ENCODE data around the gene DAPP1.
"Not testable (repeated sequence)": the region's sequence is repeated elsewhere in the genome, so short reads cannot be mapped to it uniquely, and the experiment has no call there.

The DAPP1 gene, protein sequence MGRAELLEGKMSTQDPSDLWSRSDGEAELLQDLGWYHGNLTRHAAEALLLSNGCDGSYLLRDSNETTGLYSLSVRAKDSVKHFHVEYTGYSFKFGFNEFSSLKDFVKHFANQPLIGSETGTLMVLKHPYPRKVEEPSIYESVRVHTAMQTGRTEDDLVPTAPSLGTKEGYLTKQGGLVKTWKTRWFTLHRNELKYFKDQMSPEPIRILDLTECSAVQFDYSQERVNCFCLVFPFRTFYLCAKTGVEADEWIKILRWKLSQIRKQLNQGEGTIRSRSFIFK
- total RNA-seq, result 33.2 to 63.6 (median 46.6) reads per million in 3 experiments

DNA sequence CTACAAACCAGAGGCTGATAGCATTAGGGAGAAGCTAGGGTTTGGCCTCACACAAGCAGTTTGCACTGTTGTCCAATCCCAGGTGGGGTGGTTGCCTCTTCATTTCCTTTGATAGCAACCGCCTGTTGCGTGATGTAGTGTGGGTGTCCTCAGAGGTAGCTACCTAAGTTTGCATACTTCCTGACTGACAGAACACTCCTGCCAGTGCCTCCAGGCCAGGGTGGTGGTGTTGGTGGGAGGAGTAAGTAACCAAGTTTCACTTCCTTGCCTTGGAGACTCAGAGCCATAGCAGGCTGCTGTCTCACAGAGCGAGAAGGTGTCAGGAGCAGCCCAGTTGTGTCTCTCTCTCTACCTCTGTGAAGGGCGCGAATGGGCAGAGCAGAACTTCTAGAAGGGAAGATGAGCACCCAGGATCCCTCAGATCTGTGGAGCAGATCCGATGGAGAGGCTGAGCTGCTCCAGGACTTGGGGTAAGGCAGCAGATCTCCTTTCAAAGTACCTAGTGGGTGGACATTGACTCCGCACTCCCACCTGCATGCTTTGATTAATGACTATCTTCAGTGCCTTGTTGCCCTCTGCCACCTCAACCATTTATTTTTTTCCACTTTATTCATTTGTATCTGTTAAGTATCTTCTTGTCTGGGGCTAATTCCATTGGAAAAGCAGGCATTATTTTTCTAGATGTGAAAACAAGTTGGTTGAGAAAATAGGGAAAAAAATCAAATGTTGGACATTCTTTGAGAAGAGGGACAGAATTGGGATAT is at the start of gene DAPP1:
DAPP1 (plus strand) TSS at position 283 of the 764 bp plus-strand sequence; CDS start at position 370, 87 bp downstream.
- peak; percentile 89 for DNase-seq

DNA sequence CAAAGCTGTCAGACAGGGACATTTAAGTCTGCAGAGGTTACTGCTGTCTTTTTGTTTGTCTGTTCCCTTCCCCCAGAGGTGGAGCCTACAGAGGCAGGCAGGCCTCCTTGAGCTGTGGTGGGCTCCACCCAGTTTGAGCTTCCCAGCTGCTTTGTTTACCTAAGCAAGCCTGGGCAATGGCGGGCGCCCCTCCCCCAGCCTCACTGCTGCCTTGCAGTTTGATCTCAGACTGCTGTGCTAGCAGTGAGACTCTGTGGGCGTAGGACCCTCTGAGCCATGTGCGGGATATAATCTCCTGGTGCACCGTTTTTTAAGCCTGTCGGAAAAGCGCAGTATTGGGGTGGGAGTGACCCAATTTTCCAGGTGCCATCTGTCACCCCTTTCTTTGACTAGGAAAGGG is 45.8 kb upstream of the DAPP1 start:
- not testable (repeated sequence) for DNase-seq

DNA sequence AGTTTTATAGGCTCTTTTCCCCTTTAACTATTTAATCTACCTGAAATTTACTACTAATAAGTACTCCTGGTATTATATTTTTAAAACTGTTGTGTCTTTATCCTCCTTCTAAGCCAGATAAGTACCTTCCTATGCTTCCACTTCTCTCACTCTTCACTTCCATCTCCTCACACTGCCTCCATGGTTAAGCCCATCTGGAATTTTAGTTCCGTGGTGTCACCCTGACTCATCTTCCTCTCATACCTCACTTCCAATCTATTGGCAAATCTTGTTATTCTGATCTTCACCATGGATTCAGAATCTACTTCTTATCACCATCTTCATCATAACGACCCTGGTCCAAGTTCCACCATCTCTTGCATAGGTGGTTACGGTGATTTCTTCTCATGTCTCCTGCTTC is 32.7 kb upstream of the DAPP1 start:
- DNase-seq, result no peak

DNA sequence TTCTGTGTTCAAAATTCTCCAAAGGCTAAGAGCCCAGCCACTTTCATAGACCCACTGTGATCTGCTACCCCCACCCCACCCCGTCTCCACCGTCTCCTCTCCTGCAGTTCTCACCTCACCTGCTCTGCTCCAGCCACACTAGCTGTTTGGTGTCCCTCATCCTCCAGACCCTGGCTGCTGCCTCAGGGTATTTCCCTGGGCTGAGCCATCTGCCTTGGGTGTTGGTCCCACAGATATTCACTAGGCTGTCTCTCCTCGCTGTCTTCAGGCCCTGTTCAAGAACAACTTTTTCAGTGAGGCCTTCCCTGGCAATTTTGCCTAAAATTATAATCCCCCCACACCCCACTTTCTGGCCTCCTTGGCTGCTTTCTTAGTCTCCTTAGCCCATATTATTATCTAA is 31.8 kb upstream of the DAPP1 start:
- DNase-seq, result no peak

DNA sequence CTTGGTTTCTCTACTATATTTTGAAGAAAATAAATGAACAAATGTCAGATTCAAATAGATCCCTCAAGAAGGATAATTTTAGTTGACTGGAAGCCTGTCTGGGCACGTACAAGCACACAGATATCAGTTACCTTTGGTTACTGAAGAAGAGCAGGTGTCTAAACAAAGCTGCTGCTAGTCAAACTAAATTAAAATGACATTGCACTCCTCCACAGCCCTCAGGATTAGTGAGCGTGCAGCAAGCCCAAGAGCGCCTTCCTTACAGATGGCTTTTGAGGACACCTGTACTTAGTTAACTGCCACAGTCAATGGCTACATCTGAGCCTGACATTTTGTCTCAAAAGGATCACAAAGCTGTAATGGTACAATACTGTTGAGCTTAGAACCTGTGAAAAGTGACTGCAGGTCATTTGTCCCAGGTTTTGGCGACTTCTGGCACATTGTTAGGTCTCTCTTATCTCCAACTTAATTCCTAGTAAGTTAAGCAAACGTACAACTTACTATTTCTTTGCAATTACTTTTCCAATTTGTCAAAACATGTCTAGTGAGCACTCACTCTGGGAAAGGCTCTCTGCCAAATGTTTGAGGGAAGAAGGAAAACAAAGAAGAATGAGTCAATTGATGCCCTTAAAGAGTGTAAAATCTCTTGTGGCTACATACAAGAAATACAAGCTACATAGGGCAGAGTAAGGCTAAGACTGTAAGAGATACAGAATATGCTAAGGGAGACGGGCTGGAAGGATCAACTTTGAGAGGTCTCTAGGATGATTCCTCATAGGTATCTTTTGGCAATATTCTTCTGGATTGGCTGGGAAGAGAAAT is 25.6 kb upstream of the DAPP1 start:
- DNase-seq, result no peak

DNA sequence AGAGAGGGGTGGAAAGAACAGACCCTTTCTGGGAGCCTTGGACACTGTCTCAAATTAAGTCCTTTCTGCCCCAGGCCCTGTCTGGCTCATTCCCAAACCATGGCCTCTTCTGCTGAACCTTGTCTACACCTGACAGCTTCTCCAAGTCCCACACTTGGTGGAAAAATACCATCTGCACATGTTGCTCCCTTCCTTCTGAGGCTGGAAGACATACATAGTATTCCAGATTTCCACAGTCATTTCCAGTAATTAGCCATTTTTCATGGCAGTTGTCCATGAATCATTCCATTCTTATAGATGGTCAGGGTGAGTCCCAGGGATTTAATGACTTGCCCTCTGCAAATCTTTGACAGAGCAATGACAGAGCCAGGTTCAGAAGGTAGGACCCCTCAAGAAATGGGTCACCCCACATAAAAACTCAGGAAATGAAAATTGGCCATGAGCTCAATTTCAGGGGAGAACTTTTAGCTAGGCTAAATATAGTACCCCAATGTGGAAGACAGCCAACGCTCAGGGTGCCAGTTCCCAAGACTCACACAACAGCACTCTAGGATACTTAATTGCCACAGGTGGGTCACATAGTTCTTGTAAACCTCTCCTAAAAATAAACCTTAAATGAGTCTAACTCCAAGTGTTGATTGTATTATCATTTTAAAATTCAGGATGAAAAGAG is 16.2 kb upstream of the DAPP1 start:
- DNase-seq, result no peak

DNA sequence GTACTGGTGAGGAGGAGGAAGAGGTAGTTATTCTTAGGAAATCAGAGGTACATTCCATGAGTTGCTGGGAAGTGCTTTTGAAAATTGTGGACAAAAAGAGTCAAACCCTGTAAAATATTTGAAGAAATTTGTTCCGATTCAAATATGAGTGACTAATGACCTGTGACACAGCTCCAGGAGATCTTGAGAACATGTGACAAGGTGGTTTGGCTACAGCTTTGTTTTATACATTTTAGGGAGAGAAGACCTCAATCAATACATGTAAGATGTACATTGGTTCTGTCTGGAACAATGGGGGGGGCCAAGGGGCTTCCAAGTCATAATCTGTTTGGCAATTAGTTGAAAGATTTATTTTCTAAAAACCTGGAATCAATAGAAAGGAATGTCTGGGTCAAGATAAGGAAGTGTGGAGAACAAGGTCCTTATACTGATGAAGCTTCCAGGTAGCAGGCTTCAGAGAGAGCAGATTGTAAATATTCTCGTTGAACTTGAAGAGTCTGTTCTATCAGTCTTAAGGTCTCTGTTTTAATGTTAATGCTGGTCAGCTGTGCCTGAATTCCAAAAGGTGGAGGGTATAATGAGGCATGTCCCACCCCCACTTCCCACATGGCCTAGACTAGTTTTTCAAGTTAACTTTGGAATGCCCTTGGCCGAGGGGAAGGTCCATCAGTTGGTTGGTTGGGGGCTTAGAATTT is 15.5 kb upstream of the DAPP1 start:
- DNase-seq, result no peak

DNA sequence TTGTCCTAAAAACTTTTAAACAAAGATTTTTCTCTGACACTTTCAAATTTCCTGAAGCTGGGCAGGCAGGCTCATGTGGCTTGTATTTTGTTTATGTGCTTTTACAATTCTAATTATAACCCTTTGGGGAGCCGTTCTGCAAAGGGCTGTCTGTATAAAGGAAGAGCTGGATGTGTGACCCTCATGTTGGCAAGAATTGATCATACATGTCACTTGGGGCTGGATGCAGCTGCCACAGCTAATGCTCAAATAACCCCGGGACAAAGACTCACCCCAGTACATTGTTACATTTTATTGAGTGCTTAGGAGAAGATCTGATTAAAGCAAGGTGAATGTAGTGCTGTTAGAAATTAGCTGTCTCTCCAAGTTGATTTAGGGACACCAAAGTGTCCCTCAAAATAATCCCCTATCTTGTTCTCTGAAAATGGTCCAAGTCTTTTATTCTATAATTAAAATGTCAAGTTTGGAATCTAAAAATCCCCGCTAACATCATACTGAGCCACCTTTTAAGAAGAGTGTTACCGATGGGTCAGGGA is 13.0 kb upstream of the DAPP1 start:
- no peak for DNase-seq

DNA sequence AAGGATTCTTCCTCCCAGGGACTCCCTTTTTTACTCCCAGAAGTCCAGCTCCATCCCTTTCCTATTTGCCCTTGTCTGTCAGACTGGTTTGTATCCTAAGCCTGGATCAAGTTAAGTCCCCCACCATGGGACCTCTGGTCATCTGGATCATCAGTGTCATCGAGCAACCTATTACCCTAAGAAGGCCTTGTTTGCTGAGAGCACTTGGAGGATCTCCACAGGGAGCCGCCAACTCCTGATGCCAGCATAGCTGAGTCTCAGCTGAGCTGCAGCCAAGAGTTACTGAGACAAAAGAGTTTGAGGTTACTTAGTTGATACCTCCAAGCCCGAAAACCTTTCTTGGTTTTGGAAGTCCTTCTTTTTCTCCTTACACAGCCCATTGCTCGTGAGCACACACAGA is 10.1 kb upstream of the DAPP1 start:
- DNase-seq, result no peak

DNA sequence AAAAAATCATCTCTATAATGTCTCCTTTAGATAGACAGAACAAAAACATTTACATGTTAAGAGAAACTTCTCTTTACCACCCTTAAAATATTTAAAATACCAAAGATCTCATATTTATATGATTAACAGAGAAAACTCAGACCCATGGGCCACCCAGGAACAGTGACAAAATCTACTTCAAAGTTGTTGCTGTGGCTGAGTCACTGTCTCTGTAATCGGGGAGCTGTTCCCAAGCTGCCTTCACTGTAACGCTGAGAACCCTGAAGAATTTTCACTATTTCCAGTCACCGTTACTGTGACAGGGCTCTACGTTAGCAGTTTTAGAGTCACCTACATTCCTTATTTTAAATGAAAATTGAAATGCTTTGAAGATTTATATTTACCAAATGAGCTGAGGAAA is 9.0 kb upstream of the DAPP1 start:
- no peak for DNase-seq

DNA sequence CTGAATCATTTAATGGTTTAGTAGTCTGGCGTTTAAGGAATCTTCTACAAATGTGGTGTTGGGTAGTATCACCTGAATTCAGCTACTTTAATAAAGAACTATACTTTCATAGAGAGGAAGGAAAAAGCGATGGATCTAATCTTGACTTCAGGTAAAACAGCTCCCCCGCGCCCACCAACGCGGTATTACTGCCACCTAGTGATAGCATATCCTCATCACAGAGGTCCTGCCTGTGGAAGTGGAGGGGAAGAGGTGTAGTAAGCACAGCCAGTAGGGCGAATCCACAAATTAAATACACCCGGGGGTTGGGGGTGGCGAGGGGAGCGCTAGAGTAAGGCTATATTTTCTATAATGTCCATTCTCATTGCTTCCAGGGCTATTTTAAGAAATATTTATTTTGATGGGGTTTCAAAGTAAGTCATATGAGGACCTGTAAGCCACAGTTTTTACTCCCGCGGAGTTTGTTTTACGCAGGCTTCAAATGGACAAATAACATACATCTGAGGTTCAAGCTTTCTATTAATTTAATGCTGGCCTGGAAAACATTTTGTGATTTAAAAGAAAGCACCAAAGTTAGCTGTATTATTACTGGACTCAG is 8.3 kb upstream of the DAPP1 start:
- peak; percentile 65 for DNase-seq

DNA sequence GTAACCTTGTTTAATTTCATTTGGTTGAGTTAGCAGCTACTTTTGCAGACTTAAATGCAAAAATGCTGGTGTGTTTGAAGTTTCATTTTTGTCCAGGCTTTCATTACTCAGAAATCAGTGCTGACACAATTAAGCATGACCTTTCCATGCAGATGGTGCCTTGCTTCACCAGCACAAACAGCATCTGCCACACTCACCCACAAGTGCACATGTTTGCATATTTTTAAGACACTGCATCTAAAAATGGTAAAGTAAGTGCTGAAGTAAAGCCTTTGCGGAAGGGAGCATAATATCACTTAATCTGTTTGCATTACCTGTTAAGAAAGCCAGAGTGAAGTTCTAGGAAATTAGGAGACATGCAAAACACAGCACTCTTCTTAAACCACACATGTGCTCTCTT is 7.3 kb upstream of the DAPP1 start:
- DNase-seq, result no peak

DNA sequence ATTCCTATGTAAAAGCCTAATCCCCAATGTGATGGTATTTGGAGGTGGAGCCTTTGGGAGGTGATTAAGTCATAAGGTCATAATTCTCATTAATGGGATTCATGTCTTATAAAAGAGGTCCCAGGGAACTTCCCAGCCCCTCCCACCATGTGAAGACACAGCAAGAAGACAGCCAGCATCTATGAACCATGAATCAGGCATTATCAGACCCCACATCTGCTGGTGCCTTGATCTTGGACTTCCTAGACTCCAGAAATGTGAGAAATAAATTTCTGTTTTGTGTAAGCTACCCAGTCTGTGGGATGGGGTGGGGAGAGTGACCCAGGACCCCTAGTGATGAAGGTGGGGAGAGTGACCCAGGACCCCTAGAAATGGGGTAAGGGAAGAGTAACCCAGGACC is 6.1 kb upstream of the DAPP1 start:
- DNase-seq, result no peak

DNA sequence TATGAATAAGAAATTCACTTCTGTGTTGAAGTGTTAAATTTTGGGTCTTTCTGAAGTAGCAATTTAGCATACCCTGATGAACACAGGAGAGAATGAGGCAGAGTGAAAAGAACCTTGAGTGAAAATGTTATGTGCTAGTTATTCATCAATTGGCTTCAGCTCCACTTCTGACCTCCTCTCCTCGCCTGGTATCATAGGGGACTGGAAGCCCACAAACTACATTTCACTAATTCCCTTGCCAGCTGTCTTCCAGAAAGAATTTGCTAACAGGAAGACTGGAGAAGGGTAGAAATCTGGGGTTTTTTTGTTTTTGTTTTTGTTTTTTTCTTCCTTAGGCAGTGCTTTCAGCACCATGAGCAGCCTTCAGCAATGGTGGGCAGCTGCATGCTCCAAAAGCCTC is 5.5 kb upstream of the DAPP1 start:
- no peak for DNase-seq

DNA sequence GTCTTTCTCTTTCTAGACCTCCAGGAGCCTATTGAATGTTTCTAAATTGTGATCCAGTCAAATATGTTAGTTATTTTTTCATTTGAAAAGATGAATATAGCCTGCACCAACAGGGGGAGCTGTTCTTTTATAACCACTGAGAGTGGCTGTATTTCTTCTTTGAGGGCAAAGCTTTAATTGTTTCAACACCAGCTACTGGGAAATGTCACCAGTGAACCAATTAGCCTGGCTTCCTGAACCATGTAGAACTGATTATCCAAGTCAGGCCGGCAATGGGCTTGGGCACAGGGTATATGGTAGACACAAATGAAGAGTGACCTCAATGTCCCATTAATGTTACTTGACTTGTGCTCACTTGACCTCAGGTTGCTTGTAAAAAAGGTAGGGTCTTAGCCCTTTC is 4.8 kb upstream of the DAPP1 start:
- peak; percentile 53 for DNase-seq

DNA sequence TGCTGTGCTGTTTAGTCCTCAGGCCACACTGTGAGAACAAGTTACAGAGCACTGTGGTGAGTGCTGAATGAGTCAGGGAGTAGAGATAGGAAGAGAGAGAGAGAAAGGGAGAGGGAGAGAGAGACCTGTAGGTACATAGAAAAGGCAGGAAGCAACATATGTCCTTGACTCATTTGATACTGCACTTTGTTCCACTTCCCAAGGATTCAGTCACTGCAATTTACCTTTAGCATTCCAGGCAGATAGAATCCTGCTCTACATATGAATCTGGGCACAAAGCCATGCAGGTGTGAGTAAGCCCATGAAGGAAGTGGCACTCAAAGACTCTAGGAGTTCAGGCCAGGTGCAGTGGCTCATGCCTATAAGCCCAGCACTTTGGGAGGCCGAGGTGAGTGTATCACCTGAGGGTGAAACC is 1.0 kb upstream of the DAPP1 start:
- no peak for DNase-seq

DNA sequence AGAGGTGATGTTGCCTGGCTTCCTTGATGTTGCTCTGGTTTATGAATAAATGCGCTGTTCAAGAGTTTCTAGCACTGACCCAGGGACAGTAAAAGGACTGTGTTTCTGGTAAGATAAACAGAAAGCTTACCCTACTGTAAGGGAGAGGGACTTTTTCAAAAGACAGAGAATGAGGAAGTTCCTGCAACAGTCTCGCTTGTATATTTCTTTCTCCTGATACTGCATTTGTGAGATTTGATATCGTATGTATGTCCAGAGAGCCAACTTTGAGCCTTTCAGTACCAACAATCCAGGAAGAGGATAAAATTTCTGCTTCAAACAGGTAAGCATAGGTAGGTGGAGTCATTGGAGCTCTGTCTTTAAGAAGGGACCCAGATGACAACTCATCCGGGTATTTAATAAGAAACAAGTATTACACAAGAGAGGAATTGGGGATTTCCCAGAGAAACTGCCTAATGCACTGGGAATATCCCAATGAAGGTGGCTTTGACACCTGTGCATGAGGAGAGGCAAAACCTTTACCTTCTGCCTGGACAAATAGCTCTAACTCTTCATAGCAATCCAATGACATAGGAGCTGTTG is 773 bp downstream of the DAPP1 start:
- peak; percentile 12 for DNase-seq

DNA sequence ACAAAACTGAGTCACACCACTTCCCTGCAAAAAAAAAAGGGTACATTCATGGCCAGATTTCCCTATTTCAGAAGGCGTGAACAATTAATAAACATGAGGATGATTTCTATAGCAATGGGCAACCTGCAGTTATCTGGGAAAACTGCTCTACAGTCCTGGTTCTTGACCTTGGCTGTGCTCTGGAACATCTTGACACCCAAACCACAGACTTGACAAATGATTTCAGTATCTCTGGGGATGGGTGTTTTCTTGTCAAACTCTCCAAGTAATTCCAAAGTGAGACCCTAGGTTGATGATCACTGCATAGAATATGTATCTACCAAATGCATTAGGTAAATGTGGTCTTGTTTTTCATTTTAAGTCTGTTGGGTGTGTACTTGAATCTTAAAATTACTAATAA is 2.0 kb downstream of the DAPP1 start:
- no peak for DNase-seq

DNA sequence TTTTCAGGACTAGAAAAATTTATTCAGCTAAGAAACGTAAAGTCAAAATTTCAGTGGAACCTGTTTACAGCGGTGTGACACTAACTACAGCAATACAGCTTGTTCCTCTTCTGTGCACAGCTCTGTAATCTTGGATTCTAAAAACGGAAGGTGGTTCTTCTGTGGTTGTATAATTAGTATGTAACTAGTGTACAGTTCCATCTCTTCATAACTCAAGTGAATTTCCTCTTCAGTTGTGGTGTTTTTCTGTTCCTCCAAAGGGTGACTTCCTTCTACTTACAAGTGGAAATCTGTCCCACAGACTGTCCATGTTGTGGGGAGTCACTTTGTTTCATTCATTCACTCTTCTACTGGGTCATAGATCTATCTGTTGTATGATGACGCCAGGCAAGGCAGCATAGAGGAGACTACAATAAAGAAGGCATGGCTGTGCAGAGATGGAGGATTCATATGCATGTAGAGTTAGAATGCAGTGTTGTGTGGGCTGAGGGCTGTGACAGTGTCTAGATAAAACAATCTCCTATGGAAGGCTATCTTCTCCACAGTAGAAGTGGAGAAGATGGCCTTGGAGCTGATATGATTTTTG is 5.4 kb downstream of the DAPP1 start:
- no peak for DNase-seq

DNA sequence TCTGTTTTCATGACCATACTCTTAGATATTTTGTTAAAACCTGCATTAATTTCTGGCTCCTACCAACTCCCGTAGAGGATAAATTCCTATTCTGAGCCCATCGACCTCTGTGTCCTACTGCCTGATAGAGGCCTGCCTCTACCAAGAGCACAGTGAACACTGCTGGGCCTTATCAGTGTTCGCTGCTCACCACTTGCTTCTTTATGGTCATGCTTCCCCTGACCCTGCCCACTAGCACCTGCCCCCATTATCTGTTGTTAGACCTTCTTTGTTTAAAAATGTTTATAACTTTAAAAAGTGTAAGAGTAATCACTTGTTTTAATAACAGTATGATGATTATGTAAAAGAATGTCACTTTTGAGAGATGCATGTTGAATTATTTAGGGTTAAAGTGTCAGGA is 6.1 kb downstream of the DAPP1 start:
- no peak for DNase-seq

DNA sequence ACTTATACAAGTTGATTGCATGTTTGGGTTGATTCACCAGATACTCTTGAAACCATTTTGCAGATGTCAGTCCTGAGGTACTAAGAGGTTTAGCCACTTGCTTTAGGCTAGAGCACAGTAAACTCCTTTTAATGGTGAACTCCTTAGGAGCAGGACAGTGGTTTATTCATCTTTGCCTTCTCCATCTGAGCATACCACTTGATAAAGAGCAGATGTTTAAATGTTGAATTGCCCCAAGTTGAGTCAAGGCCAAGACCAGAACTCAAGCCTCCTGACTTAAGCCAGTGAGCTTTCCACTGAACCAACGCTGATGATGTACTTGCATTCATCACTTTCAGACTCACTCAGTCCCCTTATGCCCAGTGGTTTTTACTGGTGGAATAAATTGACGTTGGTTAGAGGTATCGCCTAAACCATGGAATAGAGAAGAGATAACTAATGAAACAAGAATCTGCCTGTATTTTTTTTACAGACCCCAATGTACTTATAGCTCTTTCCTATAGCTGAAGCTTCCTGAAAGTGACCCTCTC is 7.5 kb downstream of the DAPP1 start:
- no peak for DNase-seq

Measured in central memory CD4-positive, alpha-beta T cell (primary cell).